ENCODE measurements around the gene NXNL1. TPM values are rescaled to one million over a fixed set of nuclear protein-coding genes. Genes with fewer than 3 reads are reported as not detected.
"Not testable (repeated sequence)": the region's sequence is repeated elsewhere in the genome, so short reads cannot be mapped to it uniquely, and the experiment has no call there.

NXNL1 gene
- total RNA-seq (1 to 10 TPM in 1 of 4 donors, under 1 TPM in 3; 0.43 to 1.0 (median 0.72) TPM), polyA plus RNA-seq (under 1 TPM in 2 of 3 donors, not detected in 1; 0.14 to 0.64 TPM)
- long read RNA-seq, donor 1: 0 reads
- long read RNA-seq, donor 2: 0 reads

GRCh38 chr19:17460372-17461230 is at the start of gene NXNL1:
Gene NXNL1 (minus strand): TSS chr19:17460926. CDS start chr19:17460869, 57 bp downstream.
- intact Hi-C loops (cut with DNase I): no loop called here
- ATAC-seq (no peak), DNase-seq (no peak)
- WGBS, 3 donors: 75 to 83% (median 76%) methylated on average over 26 of the region's 26 CpGs
- Histone ChIP-seq H3K27me3 (ENCODE audit: insufficient read depth in 3 of 3, low read length in 2 of 3) (peaks cover 0 to 42% (median 9%) of the 10 kb centered on the region in 3 donors), H3K9me3 (no peaks in the 10 kb centered on the region), H3K4me1 (no peaks in the 10 kb centered on the region), H3K36me3 (ENCODE audit: insufficient read depth in 1 of 2, low read depth in 1 of 2) (no peaks in the 10 kb centered on the region), H3K4me3 (no peak within 1 kb of the TSS), H3K27ac (no peak within 1 kb of the TSS)
- no peak for TF ChIP-seq CTCF (IDR thresholded peaks at IDR 0.05)

- ATAC-seq; intact Hi-C loops (cut with DNase I); H3K4me3 ChIP-seq; DNase-seq; H3K9me3 ChIP-seq; H3K27me3 ChIP-seq (ENCODE audit: insufficient read depth in 3 of 3, low read length in 2 of 3): not testable (repeated sequence)
- peaks cover 20% of the 10 kb centered on the region for H3K4me1 ChIP-seq
- WGBS, 3 donors: 77 to 85% (median 79%) methylated on average over 3 of the region's 3 CpGs
- peak overlapping the region; percentile 32 for H3K27ac ChIP-seq
- H3K36me3 ChIP-seq (ENCODE audit: insufficient read depth in 1 of 2, low read depth in 1 of 2): peaks cover 0 to 22% of the 10 kb centered on the region in 2 donors
Observed at GRCh38 chr19:17508558-17508933, 47.8 kb upstream of the NXNL1 start.

GRCh38 chr19:17506745-17507144 is 46.0 kb upstream of the NXNL1 start:
- ATAC-seq: peak in 2 of 4 donors; percentile 15 to 20
- Histone ChIP-seq H3K9me3 (no peaks in the 10 kb centered on the region), H3K27me3 (ENCODE audit: insufficient read depth in 3 of 3, low read length in 2 of 3) (no peaks in the 10 kb centered on the region), H3K36me3 (ENCODE audit: insufficient read depth in 1 of 2, low read depth in 1 of 2) (peaks cover 0 to 32% of the 10 kb centered on the region in 2 donors), H3K4me3 (no peak overlapping the region), H3K4me1 (peaks cover 16% of the 10 kb centered on the region), H3K27ac (peak overlapping the region; percentile 23)
- WGBS, 3 donors: 51 to 77% (median 61%) methylated on average over 9 of the region's 9 CpGs
- no peak for DNase-seq
- intact Hi-C loops (cut with DNase I): no loop called here
- no peak for TF ChIP-seq CTCF (IDR thresholded peaks at IDR 0.05)

GRCh38 chr19:17505223-17505622 is 44.5 kb upstream of the NXNL1 start:
- no peaks in the 10 kb centered on the region for H3K27me3 ChIP-seq (ENCODE audit: insufficient read depth in 3 of 3, low read length in 2 of 3)
- DNase-seq: no peak
- intact Hi-C loops (cut with DNase I): no loop called here
- ATAC-seq: no peak
- peaks cover 10% of the 10 kb centered on the region for H3K4me1 ChIP-seq
- no peaks in the 10 kb centered on the region for H3K9me3 ChIP-seq
- WGBS, 3 donors: 63 to 73% (median 68%) methylated on average over 10 of the region's 10 CpGs
- H3K27ac ChIP-seq: no peak overlapping the region
- peaks cover 0 to 45% of the 10 kb centered on the region in 2 donors for H3K36me3 ChIP-seq (ENCODE audit: insufficient read depth in 1 of 2, low read depth in 1 of 2)
- TF ChIP-seq CTCF (IDR thresholded peaks at IDR 0.05): no peak
- no peak overlapping the region for H3K4me3 ChIP-seq

GRCh38 chr19:17504456-17504855 is 43.7 kb upstream of the NXNL1 start:
- intact Hi-C loops (cut with DNase I): no loop called here
- ATAC-seq (no peak), DNase-seq (no peak)
- Histone ChIP-seq H3K9me3 (no peaks in the 10 kb centered on the region), H3K4me3 (no peak overlapping the region), H3K27me3 (ENCODE audit: insufficient read depth in 3 of 3, low read length in 2 of 3) (no peaks in the 10 kb centered on the region), H3K36me3 (ENCODE audit: insufficient read depth in 1 of 2, low read depth in 1 of 2) (peaks cover 0 to 48% of the 10 kb centered on the region in 2 donors), H3K27ac (peak overlapping the region; percentile 9), H3K4me1 (peaks cover 8% of the 10 kb centered on the region)
- no peak for TF ChIP-seq CTCF (IDR thresholded peaks at IDR 0.05)
- 82 to 90% (median 85%) methylated on average over 11 to 13 of the region's 13 CpGs for WGBS, 3 donors
